GM12878 (cell line): ENCODE data around the gene MST1. TPM values are rescaled to one million over a fixed set of nuclear protein-coding genes. Genes with fewer than 3 reads are reported as not detected.
A peak's percentile ranks its signal among the peaks of the same experiment; 100 is the strongest.

Source experiments
- CBFB ChIP-seq: IDR thresholded peaks from 2 replicates; pipeline ENCODE4 v1.6.1; 2016; ENCODE audit warnings: antibody characterized with exemption, low read depth
- CEBPZ ChIP-seq: fragments of 150-350 bp; IDR thresholded peaks from 2 replicates; pipeline ENCODE4 v1.6.1; 2016; ENCODE audit warnings: low read depth, low read length
- FOXK2 ChIP-seq: fragments of 450-650 bp; IDR thresholded peaks from 2 replicates; pipeline ENCODE4 v1.6.1; 2017; ENCODE audit warnings: mild to moderate bottlenecking, moderate library complexity
- IKZF2 ChIP-seq, 2 experiments: fragments of 450-650 bp; IDR thresholded peaks; 2 replicates each; pipeline ENCODE4 v1.6.1; 2017; ENCODE audit warnings: mild to moderate bottlenecking in 2 of 2, moderate library complexity in 2 of 2
- JUNB ChIP-seq: IDR thresholded peaks from 2 replicates; pipeline ENCODE4 v1.6.1; 2016; ENCODE audit warnings: antibody characterized with exemption, mild to moderate bottlenecking
- NFYB ChIP-seq: IDR thresholded peaks from 2 replicates; pipeline ENCODE4 v1.6.1; 2011; ENCODE audit warnings: low read depth, mild to moderate bottlenecking, low read length, improper control_type of control experiment, moderate library complexity; ENCODE audit not compliant: insufficient read depth
- NR2C1 ChIP-seq: fragments of 450-650 bp; IDR thresholded peaks from 2 replicates; pipeline ENCODE4 v1.6.1; 2017; ENCODE audit warnings: antibody characterized with exemption, mild to moderate bottlenecking, moderate library complexity
- RB1 ChIP-seq: fragments of 450-650 bp; formaldehyde crosslinking; IDR thresholded peaks from 2 replicates; pipeline ENCODE4 v1.6.1; 2017; ENCODE audit warnings: mild to moderate bottlenecking, borderline replicate concordance
- RELB ChIP-seq: fragments of 450-650 bp; IDR thresholded peaks from 2 replicates; pipeline ENCODE4 v1.6.1; 2017; ENCODE audit warnings: low read depth, mild to moderate bottlenecking, moderate library complexity
- SIX5 ChIP-seq: IDR thresholded peaks from 2 replicates; pipeline ENCODE4 v1.6.1; 2011; ENCODE audit warnings: mild to moderate bottlenecking, low read depth, low read length, moderate library complexity; ENCODE audit not compliant: severe bottlenecking
- SUZ12 ChIP-seq: fragments of 200-600 bp; sonication (generic); IDR thresholded peaks from one replicate; pipeline ENCODE4 v1.6.1; 2018; ENCODE audit warnings: antibody characterized with exemption, mild to moderate bottlenecking; ENCODE audit not compliant: unreplicated experiment
- TARDBP ChIP-seq: IDR thresholded peaks from 2 replicates; pipeline ENCODE4 v1.6.1; 2016; ENCODE audit warnings: borderline replicate concordance
- TCF12 ChIP-seq: IDR thresholded peaks from 2 replicates; pipeline ENCODE4 v1.6.1; 2011; ENCODE audit warnings: low read depth, mild to moderate bottlenecking, low read length
- ZBTB40 ChIP-seq: fragments of 450-650 bp; IDR thresholded peaks from 2 replicates; pipeline ENCODE4 v1.6.1; 2016; ENCODE audit warnings: mild to moderate bottlenecking, moderate library complexity, borderline replicate concordance
- ZNF24 ChIP-seq: fragments of 450-650 bp; IDR thresholded peaks from 2 replicates; pipeline ENCODE4 v1.6.1; 2017; ENCODE audit warnings: antibody characterized with exemption, mild to moderate bottlenecking
- ZNF622 ChIP-seq: fragments of 450-650 bp; IDR thresholded peaks from 2 replicates; pipeline ENCODE4 v1.6.1; 2017; ENCODE audit warnings: mild to moderate bottlenecking, inconsistent platforms
- polyA plus RNA-seq, 11 experiments: library from polyadenylated mRNA; depleted of rRNA in 4 of 11; unstranded in 6 of 11; stranded (reverse) in 5 of 11; fragments of >200 nt; fragmentation: Nextera tagmentation in 4 of 11; fragmentation: Illumina TruSeq in 1 of 11; extraction: Ambion mirVana in 4 of 11; extraction: Trizol in 1 of 11; gene quantifications; 1 replicate in 1 of 11; 2 replicates in 10 of 11; pipeline versions ENCODE4 v1.2.1 to v1.2.3, GENCODE V29; 2011 to 2016; ENCODE audit warnings: inconsistent platforms in 2 of 11, missing spikeins in 2 of 11, low read depth in 1 of 11
- total RNA-seq, 4 experiments: library from RNA; depleted of rRNA in 3 of 4; stranded (reverse); fragments of >200 nt in 3 of 4; fragmentation: Illumina TruSeq in 1 of 4; extraction: Trizol in 1 of 4; gene quantifications; 2 replicates each; pipeline versions ENCODE4 v1.2.1 to v1.2.3, GENCODE V29; 2013 to 2021
- TF ChIP-seq, protein P1 (sequence below): IDR thresholded peaks from 2 replicates; pipeline ENCODE4 v1.6.1; 2012; ENCODE audit warnings: low read depth, low read length, improper control_type of control experiment
- TF ChIP-seq, protein P2 (sequence below): IDR thresholded peaks from 2 replicates; pipeline ENCODE4 v1.6.1; 2011; ENCODE audit warnings: low read depth, low read length, improper control_type of control experiment, borderline replicate concordance

MST1 gene
- total and polyA plus RNA-seq, 10 of the 15 experiments (the other 5 are each of a cell fraction or from before 2014, with no cell fraction given): 1.2 to 25.5 (median 4.1) TPM

DNA sequence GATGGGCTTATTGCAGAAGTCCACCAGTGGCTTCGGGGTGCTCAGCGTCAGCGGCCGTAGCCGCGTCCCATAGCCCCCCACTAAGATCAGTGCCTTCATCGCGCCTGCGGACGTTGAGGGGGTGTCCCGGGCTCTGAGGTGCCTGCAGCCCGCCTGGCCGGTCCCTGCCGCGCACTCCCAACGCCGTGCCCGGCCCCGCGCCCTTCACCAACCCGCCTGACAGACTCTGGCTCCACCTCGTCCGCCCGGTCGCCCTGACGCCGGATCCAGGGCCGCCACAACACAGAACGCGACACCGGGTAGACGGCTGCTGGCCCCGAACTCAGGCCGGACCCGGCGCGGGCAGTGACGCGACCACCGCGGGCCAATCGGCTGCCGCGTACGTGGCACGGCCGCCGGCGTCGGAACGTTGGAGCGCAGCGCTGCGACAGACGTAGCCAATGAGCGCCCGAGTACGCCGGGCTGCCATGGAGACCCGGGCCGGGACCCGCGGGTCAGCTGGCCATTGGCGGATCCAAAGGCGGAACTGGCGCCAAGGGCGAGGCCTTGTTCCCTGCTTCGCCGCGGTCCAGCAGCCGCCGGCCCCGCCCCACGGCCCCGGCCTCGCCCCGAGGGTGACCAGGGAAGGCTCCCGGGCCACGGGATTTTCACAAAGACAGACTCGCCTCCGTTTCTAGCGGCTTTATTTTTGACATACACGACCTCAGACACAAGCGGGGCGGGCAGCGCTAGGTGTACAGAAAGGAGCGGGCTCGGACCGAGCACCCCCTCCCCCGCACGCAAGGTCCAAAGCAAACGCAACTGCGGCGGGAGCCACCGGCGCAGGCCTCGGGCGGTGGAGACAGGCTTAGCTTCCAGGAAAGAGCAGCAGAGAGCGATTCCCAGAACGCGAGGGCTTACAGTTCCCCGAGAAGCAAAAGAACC, 34.6 kb upstream of the MST1 start, which contains the start of gene GMPPB (continued):
- peak; percentile 59; the same call in 1 of the 2 replicates for TF ChIP-seq RELB
- TF ChIP-seq TCF12: no peak
- no peak for TF ChIP-seq JUNB
- TF ChIP-seq TARDBP: peak; percentile 47; the same call in 1 of the 2 replicates
- TF ChIP-seq NFYB: peak; percentile 65; the same call in 1 of the 2 replicates
- no peak for TF ChIP-seq SIX5
- TF ChIP-seq, protein P1, sequence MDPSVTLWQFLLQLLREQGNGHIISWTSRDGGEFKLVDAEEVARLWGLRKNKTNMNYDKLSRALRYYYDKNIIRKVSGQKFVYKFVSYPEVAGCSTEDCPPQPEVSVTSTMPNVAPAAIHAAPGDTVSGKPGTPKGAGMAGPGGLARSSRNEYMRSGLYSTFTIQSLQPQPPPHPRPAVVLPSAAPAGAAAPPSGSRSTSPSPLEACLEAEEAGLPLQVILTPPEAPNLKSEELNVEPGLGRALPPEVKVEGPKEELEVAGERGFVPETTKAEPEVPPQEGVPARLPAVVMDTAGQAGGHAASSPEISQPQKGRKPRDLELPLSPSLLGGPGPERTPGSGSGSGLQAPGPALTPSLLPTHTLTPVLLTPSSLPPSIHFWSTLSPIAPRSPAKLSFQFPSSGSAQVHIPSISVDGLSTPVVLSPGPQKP: no peak
- peak; percentile 53; the same call in 1 of the 2 replicates for TF ChIP-seq NR2C1
- TF ChIP-seq CEBPZ: no peak
- no peak for TF ChIP-seq ZBTB40
- TF ChIP-seq FOXK2: no peak
- TF ChIP-seq SUZ12: no peak
- TF ChIP-seq ZNF24: no peak
- TF ChIP-seq, protein P2, sequence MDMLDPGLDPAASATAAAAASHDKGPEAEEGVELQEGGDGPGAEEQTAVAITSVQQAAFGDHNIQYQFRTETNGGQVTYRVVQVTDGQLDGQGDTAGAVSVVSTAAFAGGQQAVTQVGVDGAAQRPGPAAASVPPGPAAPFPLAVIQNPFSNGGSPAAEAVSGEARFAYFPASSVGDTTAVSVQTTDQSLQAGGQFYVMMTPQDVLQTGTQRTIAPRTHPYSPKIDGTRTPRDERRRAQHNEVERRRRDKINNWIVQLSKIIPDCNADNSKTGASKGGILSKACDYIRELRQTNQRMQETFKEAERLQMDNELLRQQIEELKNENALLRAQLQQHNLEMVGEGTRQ: no peak
- TF ChIP-seq IKZF2 (IDR thresholded peaks at IDR 0.05): no peak
- TF ChIP-seq CBFB: 0 out of 2 replicates have a peak, but pooled peaks have one; percentile 10
- TF ChIP-seq RB1: peak; percentile 51; the same call in 1 of the 2 replicates
- TF ChIP-seq ZNF622: no peak
